Liver (tissue), 9 donors: ENCODE results near the gene NTNG1. TPM values are rescaled to one million over a fixed set of nuclear protein-coding genes. Genes with fewer than 3 reads are reported as not detected.
"Not testable (repeated sequence)": the region's sequence is repeated elsewhere in the genome, so short reads cannot be mapped to it uniquely, and the experiment has no call there.

Experiments used
- DNase-seq: peaks from one replicate; pipeline ENCODE4 v3.0.0-alpha.2; 2017; ENCODE audit warnings: low spot score
- H3K27ac ChIP-seq, 2 donors: one replicate each; pipeline ENCODE4 v1.7.0; 2013; ENCODE audit warnings: inconsistent platforms in 2 of 2, low read length in 2 of 2, control low read depth in 1 of 2, low read depth in 1 of 2, mild to moderate bottlenecking in 1 of 2
- H3K27me3 ChIP-seq, 4 donors: one replicate each; pipeline versions ENCODE4 v1.6.1 to v1.7.0; 2013; ENCODE audit warnings: low read length in 3 of 4, inconsistent platforms in 1 of 4, mild to moderate bottlenecking in 1 of 4, moderate library complexity in 1 of 4; ENCODE audit not compliant: control insufficient read depth in 4 of 4, insufficient read depth in 4 of 4
- H3K36me3 ChIP-seq, 4 donors: one replicate each; pipeline versions ENCODE4 v1.6.1 to v1.7.0; 2013; ENCODE audit warnings: low read length in 3 of 4, mild to moderate bottlenecking in 3 of 4, low read depth in 1 of 4, moderate library complexity in 1 of 4; ENCODE audit not compliant: control insufficient read depth in 4 of 4, insufficient read depth in 3 of 4
- H3K4me1 ChIP-seq, 4 donors: one replicate each; pipeline versions ENCODE4 v1.6.1 to v1.7.0; 2013; ENCODE audit warnings: low read length in 3 of 4, mild to moderate bottlenecking in 3 of 4, moderate library complexity in 1 of 4; ENCODE audit not compliant: control insufficient read depth in 4 of 4, insufficient read depth in 4 of 4
- H3K4me3 ChIP-seq, 3 donors: one replicate each; pipeline versions ENCODE4 v1.6.1 to v1.7.0; 2013; ENCODE audit warnings: low read length in 3 of 3, control low read depth in 1 of 3, low read depth in 1 of 3, mild to moderate bottlenecking in 1 of 3
- H3K9ac ChIP-seq, 2 donors: one replicate each; pipeline ENCODE4 v1.7.0; 2013; ENCODE audit warnings: low read length in 2 of 2, mild to moderate bottlenecking in 2 of 2, moderate library complexity in 2 of 2, control low read depth in 1 of 2, low read depth in 1 of 2
- H3K9me3 ChIP-seq, 4 donors: one replicate each; pipeline versions ENCODE4 v1.6.1 to v1.7.0; 2013; ENCODE audit warnings: low read length in 3 of 4; ENCODE audit not compliant: control insufficient read depth in 4 of 4
- ATF3 ChIP-seq: IDR thresholded peaks from 2 replicates; pipeline ENCODE4 v1.6.1; 2016; ENCODE audit warnings: antibody characterized with exemption
- CTCF ChIP-seq: fragments of 150-350 bp; IDR thresholded peaks from 2 replicates; pipeline ENCODE4 v1.5.1; 2017; ENCODE audit warnings: improper control_type of control experiment, low read depth, low read length; ENCODE audit not compliant: missing input control
- FOXA1 ChIP-seq: IDR thresholded peaks from 2 replicates; pipeline ENCODE4 v1.6.1; 2016; ENCODE audit warnings: antibody characterized with exemption
- FOXA2 ChIP-seq: IDR thresholded peaks from 2 replicates; pipeline ENCODE4 v1.6.1; 2016; ENCODE audit warnings: antibody characterized with exemption
- JUND ChIP-seq, 2 donors: IDR thresholded peaks; 2 replicates each; pipeline ENCODE4 v1.6.1; 2016; ENCODE audit warnings: antibody characterized with exemption in 2 of 2
- MAX ChIP-seq: IDR thresholded peaks from 2 replicates; pipeline ENCODE4 v1.6.1; 2016; ENCODE audit warnings: antibody characterized with exemption
- NR2F2 ChIP-seq: IDR thresholded peaks from 2 replicates; pipeline ENCODE4 v1.6.1; 2016; ENCODE audit warnings: antibody characterized with exemption
- REST ChIP-seq: IDR thresholded peaks from 2 replicates; pipeline ENCODE4 v1.6.1; 2016; ENCODE audit warnings: antibody characterized with exemption, mild to moderate bottlenecking
- RXRA ChIP-seq, 2 donors: IDR thresholded peaks; 2 replicates each; pipeline ENCODE4 v1.6.1; 2017 to 2018; ENCODE audit warnings: antibody characterized with exemption in 2 of 2, mild to moderate bottlenecking in 1 of 2
- SP1 ChIP-seq: IDR thresholded peaks from 2 replicates; pipeline ENCODE4 v1.6.1; 2018; ENCODE audit warnings: antibody characterized with exemption, mild to moderate bottlenecking
- TAF1 ChIP-seq: conservative IDR thresholded peaks from 2 replicates; pipeline ENCODE4 v1.6.1; 2016; ENCODE audit warnings: antibody characterized with exemption, mild to moderate bottlenecking
- YY1 ChIP-seq: IDR thresholded peaks from 2 replicates; pipeline ENCODE4 v1.6.1; 2016; ENCODE audit warnings: antibody characterized with exemption, mild to moderate bottlenecking
- ZBTB33 ChIP-seq: IDR thresholded peaks from 2 replicates; pipeline ENCODE4 v1.6.1; 2016; ENCODE audit warnings: antibody characterized with exemption
- WGBS: extraction: QIAGEN DNeasy Blood & Tissue Kit; methylation state at CpG from one replicate; pipeline ENCODE4 v1.1.7; 2013; 5-methylcytosine and 5-hydroxymethylcytosine counted together
- polyA plus RNA-seq, 2 donors: library from polyadenylated mRNA; stranded (reverse) in 1 of 2; unstranded in 1 of 2; fragments of 200-250 nt in 1 of 2; fragments of >200 nt in 1 of 2; fragmentation: Nextera tagmentation in 1 of 2; extraction: Ambion mirVana in 1 of 2; gene quantifications; one replicate each; pipeline versions ENCODE4 v1.2.1 to v1.2.3, GENCODE V29; 2013 to 2015
- total RNA-seq, 2 donors: library from RNA; depleted of rRNA; stranded (reverse); fragments of >200 nt; gene quantifications; one replicate each; pipeline ENCODE4 v1.2.3, GENCODE V29; 2014
- donor health status: healthy.
- donor health status: healthy.
- donor health status: healthy.
- donor health status: healthy.
- donor health status: healthy.

The NTNG1 gene
- total and polyA plus RNA-seq, 4 donors = under 0.01 TPM; not detected in 2

- H3K9me3 ChIP-seq = peaks cover 0 to 6% (median under 1%) of the 10 kb centered on the region in 4 donors
- H3K27me3 ChIP-seq = no peaks in the 10 kb centered on the region
- H3K27ac ChIP-seq = no peak overlapping the region
- H3K9ac ChIP-seq = no peak overlapping the region
- DNase-seq = no peak
- no peak overlapping the region for H3K4me3 ChIP-seq
- 81% methylated on average over 2 of the region's 2 CpGs for WGBS
- TF ChIP-seq JUND (IDR thresholded peaks at IDR 0.05) = no peak
- TF ChIP-seq FOXA2 = no peak
- no peak for TF ChIP-seq RXRA (IDR thresholded peaks at IDR 0.05)
- TF ChIP-seq TAF1 = no peak
- no peak for TF ChIP-seq REST
- H3K4me1 ChIP-seq = no peaks in the 10 kb centered on the region
- no peaks in the 10 kb centered on the region for H3K36me3 ChIP-seq
Observed at GRCh38 chr1:107231291-107231690, 90.5 kb downstream of the NTNG1 start.

GRCh38 chr1:107232426-107232825 lies 91.6 kb downstream of the NTNG1 start:
- Histone ChIP-seq H3K9ac (no peak overlapping the region), H3K36me3 (no peaks in the 10 kb centered on the region), H3K4me1 (no peaks in the 10 kb centered on the region), H3K27me3 (no peaks in the 10 kb centered on the region), H3K27ac (no peak overlapping the region), H3K4me3 (no peak overlapping the region), H3K9me3 (peaks cover 0 to 1% (median 0%) of the 10 kb centered on the region in 4 donors)
- whole genome bisulfite sequencing = 57% methylated on average over 2 of the region's 2 CpGs
- no peak for TF ChIP-seq MAX
- no peak for TF ChIP-seq FOXA2
- DNase-seq = no peak

GRCh38 chr1:107236760-107237159 lies 95.9 kb downstream of the NTNG1 start:
- not testable (repeated sequence) for H3K4me1 ChIP-seq, H3K27me3 ChIP-seq, H3K36me3 ChIP-seq, H3K9me3 ChIP-seq, H3K9ac ChIP-seq, DNase-seq, H3K27ac ChIP-seq, H3K4me3 ChIP-seq
- 90% methylated on average over 3 of the region's 3 CpGs for WGBS

- H3K27me3 ChIP-seq = no peaks in the 10 kb centered on the region
- TF ChIP-seq FOXA1 = no peak
- no peak for TF ChIP-seq CTCF
- no peak for TF ChIP-seq SP1
- no peak for TF ChIP-seq MAX
- no peak for TF ChIP-seq YY1
- TF ChIP-seq ZBTB33 = no peak
- TF ChIP-seq NR2F2 = no peak
- TF ChIP-seq ATF3 = no peak
- no peak overlapping the region for H3K27ac ChIP-seq
- no peaks in the 10 kb centered on the region for H3K9me3 ChIP-seq
- no peak overlapping the region for H3K4me3 ChIP-seq
- H3K36me3 ChIP-seq = no peaks in the 10 kb centered on the region
- 76% methylated on average over 7 of the region's 7 CpGs for WGBS
- H3K4me1 ChIP-seq = no peaks in the 10 kb centered on the region
- no peak overlapping the region for H3K9ac ChIP-seq
- DNase-seq = no peak
Observed at GRCh38 chr1:107243461-107243860, 102.6 kb downstream of the NTNG1 start.
